Activated CD8-positive, alpha-beta memory T cell treated with anti-CD3 and anti-CD28 coated beads, Interleukin-2, amount 50 U/mL, for 1 hour (primary cell): ENCODE data around the gene TOM1L2.

Experiments used
- DNase-seq: peaks from one replicate; pipeline ENCODE4 v3.0.0-alpha.2; 2020; ENCODE audit errors: extremely low read depth

Gene TOM1L2

DNA sequence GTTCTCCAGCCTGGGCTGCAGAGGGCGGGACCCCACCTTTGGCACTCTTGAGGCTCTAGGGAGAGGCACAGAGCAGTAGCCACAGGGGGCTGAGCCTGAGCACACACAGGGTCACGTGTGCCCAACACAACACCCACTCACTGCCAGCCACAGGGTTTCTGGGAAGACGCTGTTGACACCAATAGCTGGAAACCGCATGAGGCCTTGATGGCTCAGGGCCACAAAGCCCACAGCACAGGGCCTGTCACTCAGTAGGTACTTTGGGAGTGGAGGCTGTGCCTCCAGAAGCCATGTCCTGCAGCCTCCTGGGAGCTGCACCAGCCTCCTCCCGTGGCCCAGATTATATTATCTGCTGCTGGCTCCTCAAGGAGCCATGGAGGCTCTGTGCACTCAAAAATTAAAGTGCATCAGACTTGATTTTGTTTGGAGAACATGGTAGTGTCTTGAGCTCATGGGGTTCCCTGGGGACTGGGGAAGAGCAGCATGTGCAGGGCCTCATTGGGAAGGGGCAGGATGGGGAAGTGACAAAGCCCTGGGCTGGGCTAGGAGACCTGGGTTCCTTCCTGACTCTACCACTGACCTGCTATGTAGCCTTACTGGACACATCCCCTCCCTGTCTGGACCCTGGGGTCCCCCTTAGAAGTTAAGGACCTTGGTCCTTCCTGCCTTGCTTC lies 122.9 kb downstream of the TOM1L2 start:
- peak; percentile 57 for DNase-seq

DNA sequence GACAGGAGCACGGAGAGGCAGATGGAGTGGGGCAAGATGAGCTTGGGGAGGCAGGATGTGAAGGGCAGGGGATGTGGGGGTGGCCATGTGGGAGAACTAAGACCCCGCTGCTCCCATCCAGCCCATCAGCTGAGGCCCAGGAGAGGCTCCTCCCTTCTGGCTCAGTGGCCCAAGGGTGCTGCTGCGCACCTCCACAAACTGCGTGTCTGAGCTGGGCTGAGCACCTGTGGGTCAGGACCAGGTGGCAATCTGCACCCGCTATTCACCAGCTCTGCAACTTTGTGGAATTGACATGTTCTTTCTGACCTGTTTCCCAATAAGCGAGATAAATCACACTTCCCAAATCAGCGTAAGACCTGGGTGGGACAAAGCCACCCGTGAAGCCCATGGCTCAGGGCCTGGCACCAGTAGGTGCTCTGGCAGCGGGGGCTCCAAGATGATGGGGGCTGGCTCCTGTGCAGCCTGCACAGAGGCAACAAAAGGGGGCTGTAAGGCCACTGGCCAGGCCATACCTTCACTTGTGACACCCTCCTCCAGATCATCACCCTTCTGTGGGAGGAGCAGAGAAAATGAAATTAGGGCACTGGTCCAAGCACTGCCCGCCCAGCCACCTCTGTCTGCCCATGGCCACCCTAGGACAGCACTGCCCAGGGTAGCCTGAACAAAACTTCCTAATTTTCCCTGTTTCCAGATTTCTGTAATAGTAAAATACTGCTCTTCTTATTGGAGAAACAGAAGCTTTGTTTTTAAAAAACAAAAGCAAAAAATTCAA lies 123.7 kb downstream of the TOM1L2 start:
- DNase-seq: no peak

DNA sequence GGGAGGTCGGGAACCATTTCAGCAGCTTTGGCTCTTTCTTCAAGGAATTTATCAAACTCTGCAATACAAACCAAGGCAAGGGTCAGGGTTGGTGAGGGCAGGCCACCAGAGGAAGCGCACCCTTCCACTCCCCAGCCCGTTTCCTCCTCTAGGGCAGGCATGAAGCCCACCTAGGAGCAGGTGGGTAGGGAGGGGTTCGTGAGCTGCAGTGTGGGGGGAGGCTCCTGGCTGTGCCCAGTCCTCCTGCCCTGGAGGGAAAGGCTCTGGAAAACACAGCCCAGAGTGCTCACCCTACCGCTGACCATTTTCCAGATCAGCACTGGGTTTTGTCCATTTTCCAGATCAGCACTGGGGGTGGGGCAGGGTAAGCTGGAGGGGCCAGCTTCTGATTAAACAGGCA lies 124.5 kb downstream of the TOM1L2 start:
- DNase-seq: no peak

DNA sequence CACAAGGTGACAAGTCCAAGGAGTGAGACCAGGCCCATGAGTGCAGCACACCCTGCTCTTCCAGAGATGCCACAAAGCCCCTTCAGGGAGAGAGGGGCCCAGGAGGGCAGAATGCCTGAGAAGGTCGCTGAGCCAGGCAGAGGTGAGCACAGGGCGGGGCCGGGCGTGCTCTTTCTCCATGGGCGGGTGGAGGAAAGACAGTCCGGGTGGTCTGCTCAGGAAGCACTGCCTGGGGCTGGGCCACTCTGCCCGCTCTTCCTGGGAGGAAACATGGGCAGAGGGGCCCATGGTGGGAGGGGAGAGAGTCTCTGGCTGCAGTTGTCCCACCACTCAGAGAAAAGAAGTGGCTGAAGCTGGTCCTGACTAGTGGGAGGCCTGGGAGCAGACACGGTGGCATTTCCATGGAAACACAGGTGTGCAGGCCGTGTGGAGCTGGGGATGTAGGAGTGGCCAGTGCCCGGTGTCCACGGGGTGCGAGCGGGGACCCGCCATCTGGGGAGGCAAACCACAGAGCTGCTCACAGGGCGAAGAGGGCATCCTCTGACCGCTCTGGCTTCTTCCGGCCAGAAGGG lies 125.0 kb downstream of the TOM1L2 start:
- DNase-seq: no peak

DNA sequence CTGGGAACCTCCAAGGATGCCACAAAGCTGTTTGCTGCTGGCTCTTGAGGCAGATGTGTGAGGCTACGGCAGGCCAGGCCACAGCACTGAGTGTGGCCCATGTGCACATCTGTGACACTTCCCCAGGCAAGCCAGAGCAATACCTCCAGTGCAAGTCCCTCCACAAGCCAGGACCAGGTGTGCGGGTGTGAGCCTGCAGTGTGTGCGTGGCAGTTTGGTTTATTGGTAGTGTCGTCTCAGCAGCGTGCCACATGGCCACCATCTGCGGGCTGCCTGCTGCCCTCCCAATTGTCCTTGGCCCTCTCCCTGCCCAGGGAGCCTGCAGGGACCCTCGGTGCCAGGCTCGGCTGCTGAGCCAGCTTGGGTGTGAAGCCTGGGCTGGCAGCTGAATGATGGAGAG lies 125.6 kb downstream of the TOM1L2 start:
- DNase-seq: no peak

DNA sequence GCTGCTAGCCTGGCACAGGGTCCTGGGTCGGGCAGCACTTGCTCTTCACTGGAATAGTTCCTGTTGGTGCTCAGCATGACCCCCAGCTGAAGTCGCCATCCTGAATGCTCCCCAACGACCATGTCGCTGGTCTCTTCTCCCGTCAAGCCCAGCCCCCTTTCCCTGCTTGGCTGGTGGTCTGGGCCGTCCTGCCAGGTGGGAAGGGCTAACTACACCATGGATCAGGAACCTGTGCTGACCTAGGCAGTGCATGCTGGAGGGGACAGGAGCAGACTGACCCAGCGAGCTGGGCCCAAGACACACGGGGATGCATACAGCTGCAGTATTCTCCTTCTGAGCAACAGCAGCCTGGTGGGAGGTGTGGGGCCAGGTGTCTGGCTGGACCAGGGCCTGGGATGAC lies 126.2 kb downstream of the TOM1L2 start:
- no peak for DNase-seq

DNA sequence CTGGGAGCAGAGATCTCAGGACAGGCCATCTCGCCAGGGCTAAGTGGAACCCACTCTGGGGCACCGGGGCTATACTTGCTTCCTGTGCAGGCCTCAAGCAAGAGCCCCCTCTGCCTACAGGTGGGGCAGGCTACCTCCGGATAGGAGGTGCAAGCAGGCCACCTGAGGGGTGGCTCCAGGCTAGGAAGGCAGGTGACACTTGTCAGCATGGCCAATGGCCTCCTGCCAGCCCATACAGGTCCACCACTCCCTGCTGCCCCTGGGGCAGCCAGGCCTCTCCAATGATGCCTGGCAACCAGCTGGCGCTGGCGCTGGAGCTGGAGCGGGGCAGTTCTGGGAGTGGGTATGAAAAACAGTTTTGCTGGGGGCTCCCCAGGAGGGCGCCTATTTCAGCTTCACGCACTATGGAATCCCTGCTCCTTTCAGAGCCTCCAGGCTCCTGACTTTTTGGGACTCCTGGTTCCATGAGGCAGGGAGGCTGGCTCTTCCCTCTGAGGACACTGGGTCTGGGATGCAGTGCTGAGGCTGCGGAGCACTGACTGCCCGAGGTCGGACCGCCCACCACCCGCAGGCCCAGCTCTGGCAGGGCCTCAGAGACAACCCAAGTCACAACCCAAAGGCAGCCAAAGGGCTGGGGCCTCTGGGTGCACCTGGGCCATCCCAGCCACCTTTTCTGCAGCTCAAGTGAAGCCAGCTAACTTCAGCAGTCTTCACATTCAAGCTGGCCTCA lies 127.0 kb downstream of the TOM1L2 start:
- no peak for DNase-seq

DNA sequence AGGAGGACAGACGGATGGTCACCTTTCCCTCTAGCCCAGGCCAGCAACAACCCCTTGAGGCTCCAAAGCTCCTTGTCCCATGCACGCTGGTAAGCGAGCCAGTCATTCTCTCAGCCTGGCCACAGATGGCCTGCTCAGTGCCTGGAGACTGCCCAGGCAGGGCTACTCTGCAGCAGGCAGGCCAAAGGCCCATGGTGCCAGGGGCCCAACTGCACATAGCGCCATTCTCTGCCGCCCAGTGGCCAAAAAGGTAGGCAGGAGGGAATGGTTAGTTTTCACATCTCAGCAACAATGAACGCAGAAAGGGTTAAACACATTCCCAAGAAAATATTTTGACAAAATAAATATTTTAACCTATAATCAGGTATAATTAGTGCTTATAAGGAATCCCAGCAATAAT lies 127.7 kb downstream of the TOM1L2 start:
- DNase-seq: no peak

DNA sequence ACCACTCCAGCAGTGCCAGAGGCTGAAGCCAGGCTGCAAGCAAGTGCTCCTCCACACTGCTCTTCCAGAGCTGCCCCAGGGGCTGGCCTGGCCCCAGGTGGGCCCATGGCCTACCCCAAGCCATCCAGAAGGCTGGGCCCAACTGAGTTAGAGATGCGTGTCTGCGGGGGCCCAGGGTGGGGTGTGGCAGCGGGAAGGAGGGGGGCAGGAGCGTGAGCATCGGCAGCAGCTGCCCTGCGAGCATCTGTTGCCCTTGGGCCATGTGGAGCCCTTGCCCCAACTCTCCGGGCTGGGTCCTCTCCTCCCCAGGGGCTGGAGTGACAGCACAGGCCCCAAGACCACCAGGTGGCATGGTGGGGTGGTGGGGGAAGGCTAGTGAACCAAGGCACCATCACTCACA lies 128.1 kb downstream of the TOM1L2 start:
- no peak for DNase-seq

DNA sequence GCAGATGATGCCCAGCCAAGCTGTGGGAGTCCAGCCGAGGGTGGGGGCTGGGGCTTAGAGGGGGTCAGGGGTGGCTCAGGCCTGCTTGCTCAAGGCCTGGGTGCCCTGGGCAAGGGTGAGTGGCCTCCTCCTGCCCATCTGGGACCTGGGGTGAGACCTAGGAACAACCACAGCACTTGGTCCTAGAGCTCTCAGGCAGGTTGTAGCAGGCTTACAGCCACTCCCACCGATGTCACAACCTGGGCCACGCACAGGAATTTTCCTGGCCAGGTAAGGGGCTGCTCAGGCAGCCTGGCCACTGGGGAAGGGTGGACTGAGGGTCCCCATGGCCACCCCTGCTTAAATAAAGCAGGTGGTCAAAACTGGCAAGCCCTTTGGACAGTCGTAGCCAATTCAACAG lies 129.1 kb downstream of the TOM1L2 start:
- DNase-seq: no peak

DNA sequence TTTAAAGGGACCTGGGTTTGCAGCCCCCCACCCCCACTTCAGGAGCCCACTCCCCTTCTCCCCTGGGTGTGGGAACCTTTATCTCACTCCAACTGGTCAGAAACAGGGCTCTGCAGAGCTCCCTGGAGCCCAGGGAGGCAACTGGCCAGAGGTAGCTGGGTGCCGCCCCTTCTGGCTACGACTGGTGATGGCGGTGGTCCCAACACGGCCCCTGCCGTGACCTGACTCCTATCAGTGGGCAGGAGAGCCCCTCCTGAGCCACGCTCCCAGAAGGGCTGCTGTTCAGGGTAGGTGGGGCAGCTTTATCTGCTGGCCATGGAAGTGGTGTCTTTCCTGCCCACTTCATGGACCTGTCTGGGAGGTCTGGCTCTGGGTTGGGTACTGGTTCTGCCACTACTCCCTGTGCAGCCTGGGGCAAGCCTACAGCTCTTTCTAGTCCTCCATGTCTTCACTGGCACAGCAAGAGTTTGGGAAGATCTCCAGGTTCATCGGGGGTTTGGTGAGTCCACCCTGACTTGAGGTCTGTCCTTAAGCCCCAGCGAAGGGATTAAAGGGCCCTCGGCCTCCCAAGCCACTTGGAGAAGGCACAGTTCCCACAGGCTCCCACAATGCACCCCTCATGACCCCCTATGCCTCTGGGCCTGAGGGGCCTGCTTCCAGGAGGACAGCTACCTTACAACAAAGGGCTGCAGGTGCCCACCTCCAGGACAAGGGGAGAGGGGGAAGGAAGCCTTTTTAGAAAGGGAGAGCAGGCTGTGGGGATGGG lies 129.9 kb downstream of the TOM1L2 start:
- no peak for DNase-seq

DNA sequence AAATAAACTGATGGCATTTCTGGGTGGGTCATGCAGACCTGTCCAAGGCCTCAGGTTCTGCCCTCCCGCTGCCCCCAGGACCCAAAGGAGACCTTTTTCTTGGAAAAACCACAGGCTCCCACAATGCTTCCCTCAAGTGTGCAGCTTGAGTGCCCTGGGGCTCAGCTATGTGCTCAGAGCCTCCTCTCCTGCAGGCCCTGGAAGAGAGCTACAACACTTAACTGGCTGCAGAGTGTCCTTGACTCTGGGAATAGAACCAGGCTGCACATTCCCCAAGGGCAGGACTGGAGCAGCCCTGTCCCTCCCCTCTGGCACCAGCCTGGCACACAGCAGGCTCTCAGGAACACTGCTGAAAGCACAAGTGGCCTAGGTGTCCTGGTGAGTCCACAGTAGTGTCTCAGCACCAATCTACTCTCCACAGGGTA lies 130.6 kb downstream of the TOM1L2 start:
- DNase-seq: no peak

DNA sequence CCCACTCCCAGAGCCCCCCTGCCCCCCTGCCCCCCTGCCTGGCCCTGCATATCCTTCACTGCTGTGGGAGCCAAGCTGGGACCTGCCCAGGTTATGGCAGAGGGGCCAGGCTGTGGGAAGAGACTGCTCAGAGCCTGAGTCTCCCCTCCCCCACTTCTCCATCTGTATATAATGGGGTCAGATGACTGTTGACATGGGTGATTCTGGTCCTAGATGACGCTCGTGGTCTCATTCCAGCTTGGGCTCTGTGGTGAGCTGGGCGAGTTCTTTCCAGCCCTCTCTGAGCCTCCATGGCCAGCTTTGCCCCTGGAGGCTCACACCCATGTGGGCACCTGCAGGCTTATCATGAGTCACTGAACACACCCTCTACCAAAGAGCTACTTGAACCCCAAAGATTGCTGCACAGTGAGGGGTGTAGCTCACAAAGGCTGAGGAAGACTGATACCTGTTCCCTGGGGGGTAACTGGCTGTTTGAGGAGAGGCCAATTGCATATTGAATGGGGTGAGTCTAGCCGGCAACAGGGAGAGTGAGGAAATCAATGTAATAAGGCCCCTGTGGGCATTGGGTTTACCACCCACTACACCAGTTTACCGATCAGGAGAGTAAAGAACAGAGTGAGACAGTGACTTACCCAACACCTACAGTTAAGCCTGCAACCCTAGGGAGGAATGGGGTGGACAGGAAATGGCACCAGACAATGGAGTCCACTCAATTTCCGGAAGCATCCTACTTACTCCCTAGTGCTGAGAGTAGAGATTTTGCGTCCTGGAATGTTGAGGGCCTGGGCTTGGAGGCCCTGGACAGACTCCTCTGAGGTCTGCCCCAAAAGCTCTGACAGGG lies 131.2 kb downstream of the TOM1L2 start:
- DNase-seq: no peak

DNA sequence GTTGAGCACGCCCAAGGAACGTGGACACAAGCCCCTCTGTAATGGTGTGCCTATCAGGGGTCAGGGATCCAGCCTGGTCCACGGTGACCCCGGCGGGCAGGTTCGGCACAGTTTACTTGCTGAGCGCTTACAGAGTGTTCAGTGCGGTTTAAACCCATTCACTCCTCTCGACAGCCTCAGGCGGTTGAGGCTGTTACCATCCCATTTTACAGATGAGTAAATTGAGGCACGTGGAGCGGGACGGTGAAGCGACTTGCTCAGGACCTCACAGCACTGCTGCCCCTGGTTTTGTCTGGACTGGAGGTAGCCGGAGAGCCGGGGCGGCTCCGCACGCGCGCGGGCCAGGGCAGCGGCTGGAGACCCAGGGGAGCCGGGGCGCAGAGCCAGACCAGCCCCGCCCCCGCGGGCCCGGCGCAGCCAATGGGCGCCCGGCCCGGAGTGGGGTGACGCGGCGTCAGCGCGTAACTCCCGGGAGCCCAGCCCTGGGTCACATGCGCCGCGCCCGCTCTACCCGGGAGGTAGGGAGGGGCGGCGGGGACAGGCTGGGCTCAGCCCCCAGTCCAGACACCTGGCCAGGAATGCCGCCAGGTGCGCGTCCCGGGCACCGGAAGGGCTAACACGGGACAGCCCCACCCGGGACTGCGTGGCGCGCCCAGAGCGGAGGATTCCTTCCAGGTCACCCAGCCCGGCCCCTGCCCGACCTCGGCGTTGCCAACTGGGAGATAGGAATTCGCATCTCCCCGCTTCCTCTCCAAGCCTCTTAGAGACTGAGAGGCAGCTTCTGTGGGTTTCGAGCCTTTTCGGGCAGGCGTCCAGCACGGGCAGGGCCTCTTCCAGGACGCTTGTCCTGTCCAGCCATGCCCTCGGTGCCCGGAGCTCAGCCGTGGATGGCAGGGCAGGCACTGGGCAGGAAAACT lies 132.2 kb downstream of the TOM1L2 start:
- DNase-seq: no peak

DNA sequence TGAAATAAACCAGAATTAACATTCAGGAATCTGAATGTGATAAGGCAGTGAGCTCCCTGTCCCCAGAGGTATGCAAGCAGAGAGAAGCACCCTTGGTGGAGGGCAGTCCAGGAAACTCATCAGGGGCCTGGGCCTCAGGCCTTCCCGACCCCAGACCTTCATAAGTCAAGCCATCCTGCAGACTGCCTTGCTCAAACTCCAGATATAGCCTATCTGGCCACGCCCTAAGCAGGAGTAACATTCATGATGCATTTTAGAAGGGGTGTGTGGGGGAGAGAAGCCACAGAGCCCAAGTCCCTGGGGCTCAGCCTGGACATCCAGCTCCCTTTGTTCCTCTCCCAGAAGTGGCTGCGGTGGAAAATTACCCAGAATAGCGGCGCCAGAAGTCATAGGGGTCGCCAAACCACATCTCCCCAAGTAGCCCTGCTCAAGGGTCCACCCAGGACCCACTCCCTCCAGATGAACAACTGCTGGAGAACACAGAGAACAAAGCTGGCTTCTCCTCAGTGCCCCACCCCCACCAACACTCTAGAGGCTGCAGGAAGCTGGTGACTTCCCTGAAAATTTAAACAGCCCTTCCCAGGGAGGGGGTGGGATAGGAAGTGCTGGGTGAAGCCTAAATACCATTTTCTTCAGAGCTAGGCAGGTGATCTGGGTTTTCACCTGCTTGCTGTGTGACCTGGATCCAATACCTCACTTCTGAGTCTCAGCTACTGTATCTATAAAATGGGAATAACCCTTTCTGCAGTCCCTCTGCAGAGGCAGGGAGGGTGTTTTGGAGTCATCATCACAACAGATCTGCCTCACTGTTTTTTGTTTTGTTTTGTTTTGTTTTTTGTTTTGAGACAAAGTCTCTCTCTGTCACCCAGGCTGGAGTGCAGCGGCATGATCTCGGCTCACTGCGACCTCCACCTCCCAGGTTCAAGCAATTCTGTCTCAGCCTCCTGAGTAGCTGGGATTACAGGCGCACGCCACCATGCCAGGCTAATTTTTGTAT lies 133.9 kb downstream of the TOM1L2 start:
- DNase-seq: no peak

DNA sequence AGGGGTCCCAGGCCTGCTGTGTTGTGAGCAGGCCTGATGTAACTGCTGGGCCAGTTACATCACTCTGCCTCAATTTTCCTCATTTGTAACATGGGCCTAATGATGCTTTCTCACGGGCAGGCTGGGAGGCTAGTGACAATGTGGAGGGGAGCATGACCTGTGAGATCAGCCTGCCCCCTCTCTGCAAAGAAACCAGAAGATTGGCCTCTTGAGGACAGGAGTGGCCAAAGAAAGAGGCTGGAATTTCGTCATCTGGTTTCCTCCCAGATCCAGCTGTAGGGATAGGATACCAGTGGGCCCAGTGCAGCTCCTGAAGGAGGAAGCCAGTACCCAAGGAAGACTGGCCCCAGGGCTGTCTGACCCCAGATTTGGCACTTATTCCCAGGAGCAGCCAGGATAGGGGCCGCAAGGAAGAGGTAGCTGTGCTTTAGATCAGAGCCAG lies 134.8 kb downstream of the TOM1L2 start:
- DNase-seq: no peak

DNA sequence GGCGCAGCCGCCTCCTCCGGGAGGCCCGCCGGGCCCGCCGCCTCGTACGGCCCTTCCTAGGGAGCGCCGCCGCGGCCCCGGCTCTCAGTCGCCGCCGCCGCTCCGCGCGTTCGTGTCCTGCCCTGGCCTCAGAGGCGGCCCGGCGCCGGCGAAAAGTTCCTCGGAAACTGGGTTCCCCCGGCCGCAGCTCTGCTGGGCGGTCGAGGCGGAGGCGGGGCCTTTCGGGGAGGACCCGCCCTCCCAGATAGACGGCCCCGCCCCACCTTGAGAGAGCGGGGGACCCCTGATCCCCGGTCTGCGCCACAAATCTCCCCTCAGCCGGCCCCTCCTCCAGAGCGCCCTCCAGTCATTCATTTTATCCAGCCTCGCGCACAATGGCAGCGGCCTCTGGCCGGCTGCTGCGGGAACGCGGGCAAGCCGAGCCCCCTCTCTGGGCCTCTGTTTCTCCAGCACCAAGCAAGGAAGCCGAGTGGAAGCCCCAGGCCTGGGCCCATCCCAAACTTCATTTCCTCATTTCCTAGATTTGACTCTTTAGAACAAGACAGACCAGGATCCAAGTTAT lies 135.3 kb downstream of the TOM1L2 start, which contains the start of gene SREBF1:
Gene SREBF1 (minus strand): TSS at position 169 of the 562 bp plus-strand sequence. CDS start 169 bp downstream, outside the sequence.
- no peak for DNase-seq

DNA sequence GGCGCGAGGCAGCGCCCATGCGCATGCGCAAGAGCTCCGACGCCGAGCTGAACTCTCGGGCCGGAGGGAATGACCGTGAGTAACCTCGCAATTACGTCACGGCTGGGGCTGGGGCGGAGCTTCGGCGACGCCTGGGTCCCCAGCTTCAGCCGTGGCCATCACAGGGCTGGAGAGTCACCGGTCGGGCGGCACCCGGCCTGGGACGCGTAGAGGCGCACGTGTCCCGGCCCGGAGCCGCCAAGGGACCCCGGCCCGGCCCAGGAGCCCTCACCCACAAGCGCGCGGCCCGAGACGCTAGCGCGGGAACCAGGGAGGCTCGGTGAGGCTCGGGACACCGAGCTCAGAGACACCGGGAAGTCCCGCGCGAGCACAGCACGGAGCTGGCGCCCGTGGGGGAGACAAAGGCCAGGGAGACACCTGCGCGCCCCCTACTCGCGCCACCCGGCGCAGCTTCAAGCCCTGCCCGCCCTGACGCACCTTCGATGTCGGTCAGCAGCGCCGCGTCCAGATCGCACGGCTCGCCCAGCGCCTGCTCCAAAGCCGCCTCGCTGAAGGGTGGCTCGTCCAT lies 135.9 kb downstream of the TOM1L2 start:
- DNase-seq: peak; percentile 93
